K562 (cell line): Measurements from ENCODE around the gene ANKRD11. TPM values are rescaled to one million over a fixed set of nuclear protein-coding genes. Genes with fewer than 3 reads are reported as not detected.

ENCODE experiments used
- ATAC-seq: fragments of 200-7000 bp; cut with Tn5 transposase; 3 replicates; pipeline ENCODE4 v1.9.1; 2020; ENCODE audit warnings: moderate library complexity
- BruUV-seq: library from RNA; stranded (reverse); fragments of 400-500 nt; replicated peaks from 2 replicates; lab custom pipeline; 2021; lab: Mats Ljungman, UMichigan
- CTCF ChIA-PET: fragments of 300-600 bp; formaldehyde crosslinking; extraction: SDS; loops from one replicate; lab custom pipeline; 2021; ENCODE audit warnings: low intra/inter-chr PET ratio; lab: Yijun Ruan, JAX
- POLR2A ChIA-PET: fragments of 300-600, 350-650 bp; sonication (Branson Sonifier 250); formaldehyde crosslinking; extraction: SDS; loops from one replicate; lab custom pipeline; 2021; ENCODE audit warnings: antibody characterized with exemption, inconsistent platforms; lab: Yijun Ruan, JAX
- DNase-seq, 4 experiments: peaks; one replicate each; pipeline versions ENCODE4 v3.0.0 to v3.0.0-alpha.2; 2011 to 2018; ENCODE audit warnings: low spot score in 3 of 4, mixed read lengths in 3 of 4; ENCODE audit errors: extremely low read depth in 1 of 4
- FAIRE-seq: peaks from 2 replicates; lab custom pipeline; 2011; peaks lifted over from hg19 to GRCh38; lab: Jason Lieb, UNC
- H2AFZ ChIP-seq: 2 replicates; pipeline ENCODE4 v1.6.0; 2011; ENCODE audit warnings: low read depth, low read length, control low read depth, inconsistent platforms
- H3K27ac ChIP-seq: fragments of 200-600 bp; 3 replicates; pipeline ENCODE4 v1.8.0; 2011; ENCODE audit warnings: low read depth, mild to moderate bottlenecking, control low read depth, inconsistent platforms, low read length, moderate library complexity, mixed read lengths; ENCODE audit errors: extremely low read depth
- H3K27me3 ChIP-seq, 2 experiments: fragments of 300-600 bp in 1 of 2; 2 replicates in 1 of 2; 3 replicates in 1 of 2; pipeline versions ENCODE4 v1.6.0 to v1.8.0; 2011; ENCODE audit warnings: inconsistent platforms in 2 of 2, low read length in 2 of 2, mild to moderate bottlenecking in 1 of 2, mixed read lengths in 1 of 2, moderate library complexity in 1 of 2; ENCODE audit not compliant: control insufficient read depth in 2 of 2, insufficient read depth in 2 of 2
- H3K36me3 ChIP-seq: fragments of 300-600 bp; 3 replicates; pipeline ENCODE4 v1.8.0; 2011; ENCODE audit warnings: mild to moderate bottlenecking, low read length, inconsistent platforms; ENCODE audit not compliant: control insufficient read depth, insufficient read depth
- H3K4me1 ChIP-seq, 2 experiments: fragments of 200-600 bp in 1 of 2; replicated peaks in 1 of 2; 2 replicates in 1 of 2; 3 replicates in 1 of 2; pipeline versions ENCODE4 v1.5.1 to v1.8.0; 2011; ENCODE audit warnings: inconsistent platforms in 2 of 2, low read length in 2 of 2, mild to moderate bottlenecking in 1 of 2, mixed read lengths in 1 of 2, moderate library complexity in 1 of 2; ENCODE audit not compliant: control insufficient read depth in 2 of 2, insufficient read depth in 2 of 2
- H3K4me2 ChIP-seq: 2 replicates; pipeline ENCODE4 v1.6.1; 2011; ENCODE audit warnings: low read length, control low read depth, inconsistent platforms, mixed read lengths; ENCODE audit not compliant: insufficient read depth
- H3K4me3 ChIP-seq: fragments of 200-600 bp; sonication (generic), shearing (Covaris generic); 2 replicates; pipeline ENCODE4 v1.5.1; 2016; ENCODE audit warnings: control low read depth, inconsistent platforms
- H3K79me2 ChIP-seq: fragments of 200-600 bp; 3 replicates; pipeline ENCODE4 v1.8.0; 2011; ENCODE audit warnings: low read length, inconsistent platforms; ENCODE audit not compliant: control insufficient read depth, insufficient read depth
- H3K9ac ChIP-seq, 2 experiments: 2 replicates each; pipeline versions ENCODE4 v1.6.0 to v1.6.1; 2011; ENCODE audit warnings: low read depth in 2 of 2, low read length in 2 of 2, control low read depth in 1 of 2, inconsistent platforms in 1 of 2, mild to moderate bottlenecking in 1 of 2, mixed read lengths in 1 of 2; ENCODE audit not compliant: insufficient read depth in 1 of 2
- H3K9me1 ChIP-seq: one replicate; pipeline ENCODE4 v1.6.0; 2011; ENCODE audit warnings: inconsistent platforms, mild to moderate bottlenecking, low read length, moderate library complexity; ENCODE audit not compliant: control insufficient read depth, insufficient read depth
- H3K9me3 ChIP-seq: replicated peaks from 2 replicates; pipeline ENCODE4 v1.5.1; 2011; ENCODE audit warnings: low read depth, low read length, inconsistent platforms; ENCODE audit not compliant: control insufficient read depth, insufficient read depth
- H4K20me1 ChIP-seq: replicated peaks from 2 replicates; pipeline ENCODE4 v1.6.1; 2011; ENCODE audit warnings: low read length, inconsistent platforms, mixed read lengths; ENCODE audit not compliant: control insufficient read depth, insufficient read depth
- HMG20A ChIP-seq: fragments of 450-650 bp; formaldehyde crosslinking; conservative IDR thresholded peaks from 2 replicates; pipeline ENCODE4 v1.4.0; 2020; ENCODE audit warnings: mild to moderate bottlenecking, mixed read lengths
- RBM22 ChIP-seq: fragments of 200-400 bp; formaldehyde crosslinking; IDR thresholded peaks from 2 replicates; pipeline ENCODE4 v1.6.1; 2018; ENCODE audit warnings: low read length, low read depth; ENCODE audit not compliant: poor library complexity, severe bottlenecking
- WGBS: fragments of 100-300 bp; shearing (Covaris generic); methylation state at CpG from one replicate; pipeline ENCODE4 v1.1.6; 2016; ENCODE audit warnings: low coverage, mixed read lengths; ENCODE audit not compliant: insufficient coverage; ENCODE audit errors: missing lambda C conversion rate; 5-methylcytosine and 5-hydroxymethylcytosine counted together
- in situ Hi-C: fragments of 300-500 bp; cut with MboI; formaldehyde crosslinking; loops from 4 replicates; pipeline ENCODE4 v1.15.0; 2018; ENCODE audit warnings: inconsistent platforms, mixed read lengths
- intact Hi-C: fragments of 100-400 bp; cut with micrococcal nuclease; formaldehyde crosslinking; loops from 2 replicates; pipeline ENCODE4 v1.14.2; 2022
- polyA plus RNA-seq, 8 experiments: library from polyadenylated mRNA; depleted of rRNA in 4 of 8; stranded (reverse) in 5 of 8; unstranded in 3 of 8; fragments of >200 nt; fragmentation: Nextera tagmentation in 2 of 8; fragmentation: Illumina TruSeq in 1 of 8; extraction: Ambion mirVana in 2 of 8; extraction: Trizol in 1 of 8; gene quantifications; 2 replicates each; pipeline versions ENCODE4 v1.2.1 to v1.2.3, GENCODE V29; 2011 to 2014; ENCODE audit warnings: inconsistent platforms in 1 of 8, missing spikeins in 1 of 8
- total RNA-seq, 7 experiments: library from RNA; depleted of rRNA in 6 of 7; stranded (reverse); fragments of >200 nt in 6 of 7; fragmentation: Illumina TruSeq in 2 of 7; extraction: Trizol in 2 of 7; gene quantifications; 2 replicates each; pipeline versions ENCODE4 v1.2.1 to v1.2.3, GENCODE V29; 2011 to 2021; ENCODE audit warnings: low replicate concordance in 1 of 7

Gene ANKRD11
- total and polyA plus RNA-seq, 9 of the 15 experiments (the other 6 are each of a cell fraction or from before 2014, with no cell fraction given), result 4.7 to 126 (median 31.7) TPM

DNA sequence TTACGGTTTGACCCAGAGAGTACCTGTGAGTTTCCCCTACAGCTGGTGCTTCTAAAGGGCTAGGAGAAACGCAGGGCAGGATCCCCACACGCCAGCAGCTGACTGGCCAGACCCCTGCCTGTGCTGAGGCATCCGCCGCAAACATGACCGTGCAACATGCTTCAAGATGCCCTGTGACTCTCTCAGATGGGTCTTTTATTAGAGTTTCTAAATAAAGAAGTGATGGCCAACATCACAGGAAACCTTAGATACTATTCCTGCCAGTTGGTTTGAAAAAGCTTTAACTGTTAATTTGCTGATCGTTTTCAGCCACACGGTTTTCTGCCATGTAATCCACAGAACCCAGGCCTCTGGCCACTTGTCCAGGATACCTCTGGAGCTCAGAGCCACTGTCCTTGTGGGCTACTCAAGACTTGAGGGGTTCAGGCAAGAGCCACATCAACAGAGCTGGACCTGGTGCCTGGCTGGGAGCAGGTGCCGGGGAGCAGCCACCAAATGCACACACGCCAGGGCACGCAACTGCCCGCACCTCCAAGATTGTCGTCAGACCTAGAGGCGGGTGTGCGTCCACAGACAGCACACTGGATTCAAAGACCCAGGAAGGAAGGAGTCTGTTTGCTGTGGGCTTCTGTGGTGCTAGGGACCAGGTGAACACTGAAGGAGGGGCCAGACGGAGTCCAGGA is 154.4 kb downstream of the ANKRD11 start:
- no peak overlapping the region for H2AFZ ChIP-seq
- in situ Hi-C loops (no loop called here), intact Hi-C loops (no loop called here)
- peaks cover 67% of the 10 kb centered on the region for H4K20me1 ChIP-seq
- FAIRE-seq (no peak), DNase-seq (no peak)
- ChIA-PET POLR2A (interaction anchor here (0.6 to 1.2 kb wide), 3 partner anchors 10 to 287 kb away, joined by 3 to 7 read pairs (median 5); no protein-coding TSS in a partner anchor), CTCF (no interaction called here)
- H3K27me3 ChIP-seq, result no peaks in the 10 kb centered on the region
- H3K4me3 ChIP-seq, result no peak overlapping the region
- no peak overlapping the region; the same call in 2 of the 3 replicates for H3K27ac ChIP-seq
- no TSS peak for BruUV-seq
- H3K9me1 ChIP-seq, result peaks cover 16% of the 10 kb centered on the region
- peaks cover 95% of the 10 kb centered on the region for H3K79me2 ChIP-seq
- peak overlapping the region in 1 of 2 experiments; percentile 76; a peak in 2 of 4 replicates for H3K9ac ChIP-seq
- peaks cover 26 to 45% of the 10 kb centered on the region in 2 experiments; a peak in 4 of 5 replicates for H3K4me1 ChIP-seq
- peaks cover 5% of the 10 kb centered on the region; the same call in 2 of the 3 replicates for H3K36me3 ChIP-seq
- TF ChIP-seq RBM22, result peak; percentile 28
- TF ChIP-seq HMG20A, result no peak
- TF ChIP-seq, all 486 proteins: peak for 1
- Histone ChIP-seq H3K9me3 (no peaks in the 10 kb centered on the region), H3K4me2 (no peak overlapping the region)
- ATAC-seq, result no peak
- WGBS, result 78% methylated on average over 15 of the region's 16 CpGs
